ENCODE results near the gene HYDIN.

HYDIN gene

GRCh38 chr16:70781800-70782199 is 448.7 kb downstream of the HYDIN start:
- TF ChIP-seq CTCF (IDR thresholded peaks at IDR 0.05): no peak

- no peak for TF ChIP-seq CTCF (IDR thresholded peaks at IDR 0.05)
These were observed 450.0 kb downstream of the HYDIN start for GRCh38 chr16:70780546-70780945.

- TF ChIP-seq CTCF (IDR thresholded peaks at IDR 0.05): no peak
These were observed 451.2 kb downstream of the HYDIN start for GRCh38 chr16:70779361-70779760.

GRCh38 chr16:70778901-70779309 is 451.6 kb downstream of the HYDIN start:
- TF ChIP-seq CTCF (IDR thresholded peaks at IDR 0.05): no peak

GRCh38 chr16:70777973-70778406 is 452.5 kb downstream of the HYDIN start:
- TF ChIP-seq CTCF (IDR thresholded peaks at IDR 0.05): no peak

GRCh38 chr16:70777496-70777895 is 453.0 kb downstream of the HYDIN start:
- no peak for TF ChIP-seq CTCF (IDR thresholded peaks at IDR 0.05)

- no peak for TF ChIP-seq CTCF (IDR thresholded peaks at IDR 0.05)
These were observed 455.1 kb downstream of the HYDIN start for GRCh38 chr16:70775399-70775798.

GRCh38 chr16:70774261-70774660 is 456.3 kb downstream of the HYDIN start:
- no peak for TF ChIP-seq CTCF (IDR thresholded peaks at IDR 0.05)
